GM21528 (cell line): ENCODE data around the gene PLEKHG4B.
"Not testable (repeated sequence)": the region's sequence is repeated elsewhere in the genome, so short reads cannot be mapped to it uniquely, and the experiment has no call there.

ENCODE experiments used
- ATAC-seq: cut with Tn5 transposase; IDR thresholded peaks from one replicate; pipeline ENCODE4 v1.9.1; 2021; ENCODE audit warnings: mild to moderate bottlenecking, moderate library complexity; ENCODE audit not compliant: unreplicated experiment, low FRiP score

The PLEKHG4B gene, protein sequence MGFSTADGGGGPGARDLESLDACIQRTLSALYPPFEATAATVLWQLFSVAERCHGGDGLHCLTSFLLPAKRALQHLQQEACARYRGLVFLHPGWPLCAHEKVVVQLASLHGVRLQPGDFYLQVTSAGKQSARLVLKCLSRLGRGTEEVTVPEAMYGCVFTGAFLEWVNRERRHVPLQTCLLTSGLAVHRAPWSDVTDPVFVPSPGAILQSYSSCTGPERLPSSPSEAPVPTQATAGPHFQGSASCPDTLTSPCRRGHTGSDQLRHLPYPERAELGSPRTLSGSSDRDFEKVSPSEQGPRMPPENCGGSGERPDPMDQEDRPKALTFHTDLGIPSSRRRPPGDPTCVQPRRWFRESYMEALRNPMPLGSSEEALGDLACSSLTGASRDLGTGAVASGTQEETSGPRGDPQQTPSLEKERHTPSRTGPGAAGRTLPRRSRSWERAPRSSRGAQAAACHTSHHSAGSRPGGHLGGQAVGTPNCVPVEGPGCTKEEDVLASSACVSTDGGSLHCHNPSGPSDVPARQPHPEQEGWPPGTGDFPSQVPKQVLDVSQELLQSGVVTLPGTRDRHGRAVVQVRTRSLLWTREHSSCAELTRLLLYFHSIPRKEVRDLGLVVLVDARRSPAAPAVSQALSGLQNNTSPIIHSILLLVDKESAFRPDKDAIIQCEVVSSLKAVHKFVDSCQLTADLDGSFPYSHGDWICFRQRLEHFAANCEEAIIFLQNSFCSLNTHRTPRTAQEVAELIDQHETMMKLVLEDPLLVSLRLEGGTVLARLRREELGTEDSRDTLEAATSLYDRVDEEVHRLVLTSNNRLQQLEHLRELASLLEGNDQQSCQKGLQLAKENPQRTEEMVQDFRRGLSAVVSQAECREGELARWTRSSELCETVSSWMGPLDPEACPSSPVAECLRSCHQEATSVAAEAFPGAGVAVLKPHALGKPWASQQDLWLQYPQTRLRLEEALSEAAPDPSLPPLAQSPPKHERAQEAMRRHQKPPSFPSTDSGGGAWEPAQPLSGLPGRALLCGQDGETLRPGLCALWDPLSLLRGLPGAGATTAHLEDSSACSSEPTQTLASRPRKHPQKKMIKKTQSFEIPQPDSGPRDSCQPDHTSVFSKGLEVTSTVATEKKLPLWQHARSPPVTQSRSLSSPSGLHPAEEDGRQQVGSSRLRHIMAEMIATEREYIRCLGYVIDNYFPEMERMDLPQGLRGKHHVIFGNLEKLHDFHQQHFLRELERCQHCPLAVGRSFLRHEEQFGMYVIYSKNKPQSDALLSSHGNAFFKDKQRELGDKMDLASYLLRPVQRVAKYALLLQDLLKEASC (N-terminal part only)

DNA sequence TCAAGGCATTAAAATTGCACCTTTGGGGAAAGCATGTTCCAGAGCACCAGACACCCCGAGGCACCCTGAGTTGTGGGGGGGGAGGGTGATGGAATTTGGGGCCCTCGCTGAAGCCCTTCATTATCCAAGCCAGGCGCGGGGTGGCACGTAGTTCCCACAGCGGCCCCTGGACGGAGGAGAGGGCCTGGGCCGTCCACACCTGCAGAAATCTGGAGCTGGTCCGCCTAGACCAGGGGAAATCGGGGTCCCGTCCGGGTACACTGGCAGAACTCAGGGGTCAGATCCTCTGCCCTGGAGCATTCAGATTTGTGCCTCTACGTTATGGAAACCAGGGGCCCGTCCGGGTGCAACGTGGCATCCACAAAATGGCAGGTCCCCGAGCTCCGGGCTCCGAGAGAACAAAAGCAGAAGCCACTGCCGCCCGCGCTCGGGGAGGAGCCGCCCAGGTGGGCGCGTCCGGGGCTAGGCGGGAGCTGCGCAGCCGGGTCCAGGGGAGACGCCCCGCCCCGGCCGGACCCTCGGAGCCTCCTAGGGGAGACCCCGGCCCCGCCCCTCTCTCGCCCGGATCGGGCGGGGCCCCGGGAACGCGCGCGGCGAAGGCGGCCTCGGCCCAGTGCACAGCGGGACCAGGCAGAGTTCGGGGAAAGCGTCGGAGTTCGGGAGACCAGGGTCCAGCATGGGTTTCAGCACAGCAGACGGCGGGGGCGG is at the start of gene PLEKHG4B:
PLEKHG4B (plus strand) TSS at position 613 of the 708 bp plus-strand sequence; CDS start at position 677, 64 bp downstream.
- no peak for ATAC-seq

DNA sequence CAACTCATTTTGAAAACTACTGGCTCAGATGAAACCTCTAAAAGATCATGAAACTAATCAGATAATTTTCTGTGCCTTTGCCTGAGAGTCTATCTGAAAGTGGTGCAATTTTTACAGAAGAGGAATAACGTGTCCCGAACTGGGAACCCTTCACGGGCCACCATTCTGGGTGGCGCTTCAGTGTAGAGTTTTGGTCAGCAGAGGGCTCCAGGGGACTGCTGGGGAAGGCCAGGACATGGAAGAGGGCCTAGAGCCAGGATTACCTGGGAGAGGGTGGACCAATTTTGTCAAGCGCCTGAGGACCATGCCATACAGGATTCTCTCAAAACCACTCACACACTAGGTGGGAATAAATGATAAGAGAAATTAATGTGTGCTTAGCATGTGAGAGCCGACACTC is 49.7 kb upstream of the PLEKHG4B start:
- no peak for ATAC-seq

DNA sequence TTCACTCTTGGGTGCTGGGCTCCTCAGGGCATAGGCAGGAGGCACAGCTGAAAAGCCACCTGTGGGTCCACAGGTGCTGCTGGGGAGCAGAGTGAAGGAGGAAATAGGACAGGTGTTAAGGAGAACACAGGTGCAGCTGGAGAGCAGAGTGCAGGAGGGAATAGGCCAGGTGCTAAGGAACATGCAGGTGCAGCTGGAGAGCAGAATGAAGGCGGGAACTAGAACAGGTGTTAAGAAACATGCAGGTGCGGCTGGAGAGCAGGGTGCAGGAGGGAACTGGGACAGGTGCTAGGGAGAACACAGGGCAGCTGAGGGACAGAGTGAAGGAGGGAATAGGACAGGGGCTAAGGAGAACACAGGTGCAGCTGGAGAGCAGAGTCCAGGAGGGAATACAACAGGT is 43.8 kb upstream of the PLEKHG4B start:
- no peak for ATAC-seq

DNA sequence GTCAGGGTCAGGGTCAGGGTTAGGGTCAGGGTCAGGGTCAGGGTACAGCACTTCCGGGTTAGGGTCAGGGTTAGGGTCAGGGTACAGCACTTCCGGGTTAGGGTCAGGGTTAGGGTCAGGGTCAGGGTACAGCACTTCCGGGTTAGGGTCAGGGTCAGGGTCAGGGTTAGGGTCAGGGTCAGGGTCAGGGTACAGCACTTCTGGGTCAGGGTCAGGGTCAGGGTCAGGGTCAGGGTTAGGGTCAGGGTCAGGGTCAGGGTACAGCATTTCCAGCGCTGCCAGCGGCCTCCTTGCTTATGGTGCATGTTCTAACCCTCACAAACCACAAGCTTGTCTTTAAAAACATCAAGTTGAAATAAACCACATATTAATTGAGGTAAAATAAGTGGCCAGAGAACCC is 42.4 kb upstream of the PLEKHG4B start:
- not testable (repeated sequence) for ATAC-seq

DNA sequence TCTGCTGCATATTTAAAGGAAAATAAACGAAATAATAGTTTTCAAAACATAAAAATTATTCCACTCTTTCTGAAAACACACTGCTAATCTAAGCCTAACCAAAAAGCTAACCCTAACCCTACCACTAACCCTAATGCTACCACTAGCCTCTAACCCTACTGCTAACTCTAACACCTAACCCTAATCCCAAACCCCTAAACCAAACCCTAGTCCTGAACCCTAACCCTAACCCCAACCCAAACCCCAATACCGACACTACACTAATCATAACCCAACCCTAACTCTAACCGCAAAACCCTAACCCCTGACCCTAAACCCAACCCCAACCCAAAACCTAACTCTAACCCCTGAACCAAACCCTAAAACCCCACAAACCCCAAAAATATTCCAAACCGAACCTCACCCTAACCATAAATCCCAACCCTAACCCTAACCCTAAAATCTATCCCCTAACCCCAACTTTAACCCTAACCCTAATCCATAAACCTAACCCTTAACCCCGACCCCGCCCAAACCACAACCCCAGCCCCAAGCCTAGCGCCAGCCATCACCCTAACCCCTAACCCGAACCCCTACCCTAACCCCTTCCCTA is 41.9 kb upstream of the PLEKHG4B start:
- ATAC-seq: no peak

DNA sequence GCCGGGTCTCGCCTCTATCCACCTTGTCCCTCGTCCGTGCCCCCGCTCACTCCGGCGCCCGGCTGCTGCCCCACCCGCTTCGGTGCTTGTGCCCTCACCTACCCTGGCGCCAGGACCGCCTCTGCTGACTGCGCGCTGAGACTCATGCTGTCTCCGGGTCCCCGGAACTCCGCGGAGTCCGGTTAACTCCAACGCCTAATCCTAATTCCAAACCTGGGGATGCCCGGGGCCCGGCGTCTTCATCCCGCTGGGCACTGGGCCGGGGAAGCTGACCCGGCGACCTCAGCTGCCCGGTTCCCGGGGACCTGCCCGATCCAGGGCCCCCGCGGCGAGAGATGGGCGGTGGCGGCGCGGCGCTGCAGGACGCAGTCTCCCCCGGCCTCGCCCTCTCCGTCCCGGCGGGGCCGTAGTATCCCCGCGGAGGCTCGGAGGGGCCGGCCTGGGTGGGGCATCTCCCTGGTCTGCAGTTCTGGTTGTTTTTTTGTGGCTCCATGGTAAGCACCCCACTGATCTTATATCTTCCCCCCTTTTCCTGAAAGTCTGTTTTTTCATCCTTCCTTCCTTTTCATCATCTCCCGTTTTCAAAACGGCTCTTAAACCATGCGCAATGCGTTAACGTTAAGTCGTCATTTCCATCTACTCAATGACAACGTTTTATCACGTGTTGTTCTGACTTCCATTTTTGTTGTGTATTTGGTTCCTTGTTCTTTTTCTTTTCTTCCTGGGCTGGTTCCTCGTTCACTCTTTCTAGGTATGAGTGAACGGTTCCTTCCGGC is 41.1 kb upstream of the PLEKHG4B start:
- ATAC-seq: no peak

DNA sequence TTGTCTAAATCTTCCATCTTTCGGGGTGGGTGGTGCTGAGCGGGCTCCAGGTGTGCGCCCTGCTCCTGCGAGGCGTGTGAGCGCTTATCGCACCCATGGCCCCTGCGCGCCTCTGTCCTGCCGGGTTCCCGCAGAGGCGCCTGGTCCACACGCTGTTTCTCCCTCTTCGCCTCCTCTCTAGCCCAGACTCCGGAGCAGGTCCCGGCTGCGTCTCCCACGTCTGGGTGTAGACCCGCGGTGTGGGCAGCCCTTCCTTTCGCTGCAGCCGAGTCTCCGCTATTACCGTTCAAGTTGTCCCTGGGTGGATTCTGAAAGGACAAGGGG is 40.5 kb upstream of the PLEKHG4B start:
- no peak for ATAC-seq

DNA sequence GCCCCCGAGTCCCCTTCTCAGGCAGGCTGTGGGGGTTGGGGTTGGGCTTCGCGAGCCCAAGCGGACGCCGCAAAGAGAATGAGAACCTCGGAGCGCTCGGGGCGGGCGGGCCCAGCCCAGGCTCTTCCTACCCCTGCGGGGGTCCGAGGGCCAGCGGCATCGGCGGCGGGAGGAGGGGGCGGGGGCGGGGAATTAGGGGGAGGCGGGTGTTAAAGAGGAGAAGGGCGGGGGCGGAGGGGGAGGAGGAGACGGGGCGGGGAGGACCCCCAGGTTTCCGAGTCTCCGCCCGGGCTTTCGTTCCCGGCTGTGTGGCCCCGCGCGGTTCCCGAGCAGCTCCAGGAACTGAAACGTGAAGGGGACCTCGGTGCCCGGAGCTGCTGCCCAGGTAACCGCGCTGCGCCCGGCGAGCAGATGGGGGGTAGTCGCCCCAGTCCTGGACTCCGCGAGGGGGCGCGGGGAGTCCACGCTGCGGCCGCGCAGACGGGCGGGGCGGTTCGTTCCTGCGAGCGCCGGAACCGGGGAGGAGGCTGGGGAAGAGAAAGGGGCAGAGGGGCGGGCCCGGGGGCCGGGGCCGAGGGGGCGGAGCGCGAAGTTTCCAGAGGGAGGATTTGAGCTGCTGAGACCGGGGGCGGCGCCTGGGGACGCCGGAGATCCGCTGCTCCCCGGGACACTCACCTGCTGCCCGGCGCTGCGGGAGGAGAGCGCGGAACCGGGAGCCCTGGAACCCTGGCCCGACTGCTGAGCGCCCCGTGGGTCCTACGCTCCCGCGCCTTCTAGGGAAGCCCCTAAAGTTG is 38.4 kb upstream of the PLEKHG4B start:
- ATAC-seq: no peak

DNA sequence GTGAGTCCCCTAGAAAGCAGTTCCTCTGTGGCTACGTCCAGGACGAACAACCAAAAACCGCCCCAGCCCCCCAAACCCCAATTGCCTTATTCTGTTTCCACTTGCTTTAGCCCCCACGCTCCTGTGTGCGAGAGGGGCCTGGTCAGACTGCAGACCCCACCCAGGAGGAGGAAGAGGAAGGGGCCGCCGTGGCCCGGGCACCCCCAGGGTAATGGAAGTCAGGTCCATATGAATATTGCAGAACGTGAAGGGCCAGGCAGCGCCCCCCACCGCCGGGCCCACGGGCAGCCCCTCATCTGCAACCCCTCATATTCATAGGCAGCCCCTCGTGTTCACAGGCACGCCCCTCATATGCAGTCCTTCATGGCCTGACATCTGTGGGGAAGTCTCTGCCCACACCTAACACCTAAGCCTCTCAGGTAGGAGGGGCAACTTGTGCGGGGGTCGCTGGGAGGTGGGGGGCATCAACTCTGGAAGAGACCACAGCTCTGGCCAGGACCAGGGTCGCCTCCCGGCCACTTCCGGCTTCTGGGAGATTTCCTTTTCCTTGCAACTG is 37.7 kb upstream of the PLEKHG4B start:
- ATAC-seq: no peak

DNA sequence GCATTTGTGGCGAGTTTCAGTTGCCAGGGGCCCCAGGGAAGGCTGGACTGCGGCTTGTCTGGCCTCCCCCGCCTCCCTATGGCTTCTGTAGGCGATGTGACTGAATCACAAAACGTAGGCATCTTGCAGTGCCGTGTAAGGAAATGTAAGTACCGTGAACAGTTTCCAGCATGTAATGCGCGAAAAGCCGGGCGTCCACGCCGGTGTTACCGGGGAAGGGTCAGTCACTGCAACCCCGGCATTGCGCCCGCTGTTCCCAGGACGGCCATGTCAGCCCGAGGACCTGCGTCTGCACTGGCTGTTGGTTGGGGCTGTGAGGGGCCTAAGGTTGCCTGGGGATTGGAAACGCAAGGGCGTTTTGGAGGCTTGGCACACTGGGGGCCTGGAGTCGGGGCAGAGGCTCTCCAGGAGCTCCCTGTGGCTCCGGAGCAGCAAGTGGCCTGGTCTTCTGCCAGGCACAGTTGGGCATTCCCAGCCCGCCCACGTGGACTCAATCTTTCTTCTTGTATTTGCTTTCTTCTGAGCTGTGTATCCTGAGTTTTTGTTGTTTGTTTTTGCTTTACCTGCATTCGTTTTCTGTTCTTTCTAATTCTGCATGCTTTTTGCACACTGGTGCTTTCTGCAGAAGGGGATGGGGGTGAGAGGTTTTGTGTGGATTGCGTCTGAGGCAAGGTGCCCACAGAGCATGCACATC is 36.9 kb upstream of the PLEKHG4B start:
- no peak for ATAC-seq

DNA sequence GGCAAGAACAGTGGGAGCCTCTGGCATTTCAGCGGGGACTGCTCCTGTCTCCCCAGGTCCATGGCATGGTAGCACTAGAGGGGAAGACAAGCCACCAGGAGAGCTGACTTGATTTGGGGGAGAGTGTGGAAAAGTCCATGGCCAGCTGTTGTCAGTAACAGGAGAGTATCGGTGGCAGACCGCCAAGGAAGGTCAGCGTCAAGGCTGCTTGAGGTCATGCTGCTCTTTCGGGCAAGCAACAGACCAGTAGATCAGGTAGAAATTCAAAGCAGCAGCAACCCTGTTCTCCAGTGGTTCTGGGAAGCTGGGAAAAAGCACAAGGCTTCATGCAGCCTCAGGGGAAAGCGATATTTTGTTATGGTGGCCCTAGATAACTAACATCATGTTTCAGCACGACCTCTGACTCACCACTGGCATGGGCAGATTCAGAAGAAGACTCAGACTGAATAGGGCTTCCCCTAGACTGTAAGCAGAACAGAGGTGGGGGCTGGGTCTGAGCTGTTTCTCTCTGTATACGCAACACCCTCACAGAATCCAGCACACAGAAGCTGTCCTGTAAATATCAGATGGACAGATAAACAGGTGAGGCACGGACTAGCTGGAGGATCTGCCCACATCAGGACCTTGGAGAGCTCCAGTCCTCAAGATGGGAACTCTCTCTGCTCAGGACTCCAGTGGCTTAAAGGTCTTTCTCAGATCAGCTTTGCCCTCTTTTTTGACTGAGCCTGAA is 35.2 kb upstream of the PLEKHG4B start:
- ATAC-seq: no peak

DNA sequence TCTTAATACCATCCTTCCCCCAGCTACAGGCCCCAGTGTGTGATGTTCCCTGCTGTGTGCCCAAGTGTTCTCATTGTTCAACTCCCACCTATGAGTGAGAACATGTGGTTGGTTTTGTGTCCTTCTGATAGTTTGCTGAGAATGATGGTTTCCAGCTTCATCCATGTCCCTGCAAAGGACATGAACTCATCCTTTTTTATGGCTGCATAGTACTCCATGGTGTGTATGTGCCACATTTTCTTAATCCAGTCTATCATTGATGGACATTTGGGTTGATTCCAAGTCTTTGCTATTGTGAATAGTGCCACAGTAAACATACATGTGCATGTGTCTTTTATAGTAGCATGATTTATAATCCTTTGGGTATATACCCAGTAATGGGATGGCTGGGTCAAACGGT is 31.7 kb upstream of the PLEKHG4B start:
- ATAC-seq: not testable (repeated sequence)

DNA sequence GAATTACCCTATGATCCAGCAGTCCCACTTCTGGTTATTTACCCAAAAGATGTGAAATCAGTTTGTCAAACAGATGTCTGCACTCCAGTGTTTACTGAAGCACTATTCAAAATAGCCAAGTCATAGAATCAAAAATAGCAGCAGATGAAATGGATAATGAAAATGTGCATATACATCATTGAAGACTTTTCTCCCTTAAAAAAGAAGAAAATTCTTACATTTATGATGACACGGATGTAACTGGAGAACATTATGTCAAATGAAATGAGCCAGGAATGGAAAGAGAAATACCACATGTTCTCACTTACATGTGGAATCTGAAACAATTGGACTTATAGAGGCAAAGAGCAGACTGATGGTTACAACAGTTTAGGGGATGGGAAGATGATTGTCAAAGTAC is 21.5 kb upstream of the PLEKHG4B start:
- ATAC-seq: no peak

DNA sequence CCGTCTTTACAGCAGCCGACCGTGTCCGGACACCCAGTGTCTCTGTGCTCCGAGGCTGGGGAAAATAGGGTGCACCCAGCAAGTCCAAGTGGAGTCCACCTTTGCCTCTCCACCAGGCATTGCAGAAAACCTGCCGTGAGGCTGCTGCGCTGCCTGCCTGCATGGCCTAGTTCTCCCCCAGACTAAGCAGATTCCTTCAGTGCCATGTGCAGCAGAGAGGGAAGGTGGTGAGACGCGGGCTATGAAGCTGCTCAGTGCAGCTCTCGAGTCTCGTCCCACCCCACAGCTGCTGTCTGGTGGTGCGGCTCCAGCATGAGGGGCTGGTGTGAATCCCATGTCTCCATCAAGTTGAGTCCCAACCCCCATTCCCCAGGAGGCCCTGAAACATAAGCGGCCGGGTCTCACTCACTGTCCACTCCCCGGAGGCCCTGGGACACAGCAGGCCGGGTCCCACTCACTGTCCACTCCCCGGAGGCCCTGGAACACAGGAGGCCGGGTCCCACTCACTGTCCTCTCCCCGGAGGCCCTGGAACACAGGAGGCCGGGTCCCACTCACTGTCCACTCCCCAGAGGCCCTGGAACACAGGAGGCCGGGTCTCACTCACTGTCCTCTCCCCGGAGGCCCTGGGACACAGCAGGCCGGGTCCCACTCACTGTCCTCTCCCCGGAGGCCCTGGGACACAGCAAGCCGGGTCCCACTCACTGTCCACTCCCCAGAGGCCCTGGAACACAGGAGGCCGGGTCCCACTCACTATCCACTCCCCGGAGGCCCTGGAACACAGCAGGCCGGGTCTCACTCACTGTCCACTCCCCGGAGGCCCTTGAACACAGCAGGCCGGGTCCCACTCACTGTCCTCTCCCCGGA is 19.4 kb upstream of the PLEKHG4B start:
- not testable (repeated sequence) for ATAC-seq

DNA sequence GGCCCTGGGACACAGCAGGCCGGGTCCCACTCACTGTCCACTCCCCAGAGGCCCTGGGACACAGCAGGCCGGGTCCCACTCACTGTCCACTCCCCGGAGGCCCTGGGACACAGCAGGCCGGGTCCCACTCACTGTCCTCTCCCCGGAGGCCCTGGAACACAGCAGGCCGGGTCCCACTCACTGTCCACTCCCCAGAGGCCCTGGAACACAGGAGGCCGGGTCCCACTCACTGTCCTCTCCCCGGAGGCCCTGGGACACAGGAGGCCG is 18.9 kb upstream of the PLEKHG4B start:
- ATAC-seq: not testable (repeated sequence)
